PC-9 (cell line): ENCODE results near the gene GRIP2.

Experiments
- EZH2 ChIP-seq: fragments of 200-600 bp; sonication (generic); IDR thresholded peaks from 2 replicates; pipeline ENCODE4 v1.8.0; 2017; ENCODE audit warnings: antibody characterized with exemption, low read depth
- TF ChIP-seq, protein P1 (sequence below): fragments of 200-600 bp; sonication (generic); conservative IDR thresholded peaks from 2 replicates; pipeline ENCODE4 v1.6.1; 2017; ENCODE audit warnings: mixed run types, antibody characterized with exemption, mild to moderate bottlenecking, moderate library complexity

DNA sequence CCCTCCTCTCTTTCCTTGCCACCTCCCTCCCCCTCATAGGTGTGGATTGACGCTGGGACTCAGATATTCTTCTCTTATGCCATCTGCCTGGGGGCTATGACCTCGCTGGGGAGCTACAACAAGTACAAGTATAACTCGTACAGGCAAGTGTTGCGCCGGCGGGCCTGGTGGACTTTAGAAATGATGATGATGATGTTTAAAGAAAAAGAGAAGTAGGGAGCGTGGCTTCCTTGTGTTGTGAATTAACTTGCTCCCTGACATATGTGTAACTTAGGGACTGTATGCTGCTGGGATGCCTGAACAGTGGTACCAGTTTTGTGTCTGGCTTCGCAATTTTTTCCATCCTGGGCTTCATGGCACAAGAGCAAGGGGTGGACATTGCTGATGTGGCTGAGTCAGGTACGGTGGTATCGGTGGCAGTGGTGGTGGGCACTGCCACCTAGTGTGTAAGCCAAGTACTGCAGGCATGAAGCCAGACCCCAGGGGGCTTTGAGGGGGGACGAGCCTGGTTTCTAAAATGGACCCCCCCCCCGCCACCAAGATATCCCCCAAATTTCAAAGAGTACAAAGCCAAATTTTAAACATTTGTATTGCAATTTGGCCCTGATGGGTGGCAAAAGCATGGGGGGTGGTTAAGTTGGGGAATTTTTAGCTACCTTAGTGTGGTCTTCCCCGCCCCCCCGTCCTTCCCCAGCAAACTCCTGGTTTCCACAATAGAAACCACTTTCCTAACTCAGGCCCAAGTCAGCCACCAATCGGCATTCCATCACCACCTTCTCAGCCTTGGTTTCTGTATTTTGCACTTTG lies 72.1 kb downstream of the GRIP2 start:
- TF ChIP-seq, protein P1, sequence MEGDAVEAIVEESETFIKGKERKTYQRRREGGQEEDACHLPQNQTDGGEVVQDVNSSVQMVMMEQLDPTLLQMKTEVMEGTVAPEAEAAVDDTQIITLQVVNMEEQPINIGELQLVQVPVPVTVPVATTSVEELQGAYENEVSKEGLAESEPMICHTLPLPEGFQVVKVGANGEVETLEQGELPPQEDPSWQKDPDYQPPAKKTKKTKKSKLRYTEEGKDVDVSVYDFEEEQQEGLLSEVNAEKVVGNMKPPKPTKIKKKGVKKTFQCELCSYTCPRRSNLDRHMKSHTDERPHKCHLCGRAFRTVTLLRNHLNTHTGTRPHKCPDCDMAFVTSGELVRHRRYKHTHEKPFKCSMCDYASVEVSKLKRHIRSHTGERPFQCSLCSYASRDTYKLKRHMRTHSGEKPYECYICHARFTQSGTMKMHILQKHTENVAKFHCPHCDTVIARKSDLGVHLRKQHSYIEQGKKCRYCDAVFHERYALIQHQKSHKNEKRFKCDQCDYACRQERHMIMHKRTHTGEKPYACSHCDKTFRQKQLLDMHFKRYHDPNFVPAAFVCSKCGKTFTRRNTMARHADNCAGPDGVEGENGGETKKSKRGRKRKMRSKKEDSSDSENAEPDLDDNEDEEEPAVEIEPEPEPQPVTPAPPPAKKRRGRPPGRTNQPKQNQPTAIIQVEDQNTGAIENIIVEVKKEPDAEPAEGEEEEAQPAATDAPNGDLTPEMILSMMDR = peak; percentile 93
- no peak for TF ChIP-seq EZH2
